Measurements from ENCODE around the gene PCDHB12.
"Not testable (repeated sequence)": the region's sequence is repeated elsewhere in the genome, so short reads cannot be mapped to it uniquely, and the experiment has no call there.

The PCDHB12 gene

DNA sequence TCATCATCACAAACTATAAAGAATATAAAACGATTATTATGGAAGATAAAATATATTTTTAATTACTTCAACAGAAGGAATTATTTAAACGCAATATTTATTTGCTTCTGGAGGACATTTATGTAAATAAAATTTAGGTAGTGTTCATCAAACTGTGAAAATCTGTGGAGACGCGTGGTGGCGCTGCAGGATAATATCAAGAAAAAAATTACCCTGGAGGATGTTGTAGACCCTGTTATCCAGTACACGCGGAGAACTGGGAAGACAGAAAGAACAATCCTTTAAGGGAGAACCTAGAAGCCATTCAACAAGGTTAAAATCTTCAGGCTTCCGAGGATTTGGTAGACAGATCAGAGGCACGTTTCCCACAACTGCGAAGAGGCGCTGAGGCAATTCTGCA, at the start of gene PCDHB12:
PCDHB12 (plus strand) TSS at position 242 of the 400 bp plus-strand sequence. CDS start 189 bp downstream, outside the sequence.
- H3K4me1 ChIP-seq (ENCODE audit: control insufficient read depth in 5 of 5, insufficient read depth in 5 of 5, low read length in 5 of 5) = peaks cover 0 to 7% (median 0%) of the 10 kb centered on the region in 5 donors
- H3K27me3 ChIP-seq (ENCODE audit: control insufficient read depth in 5 of 5, insufficient read depth in 4 of 5, low read length in 5 of 5) = no peaks in the 10 kb centered on the region
- no peak within 1 kb of the TSS for H3K9ac ChIP-seq (ENCODE audit: low read length in 5 of 5)
- H3K4me3 ChIP-seq (ENCODE audit: low read depth in 1 of 5, low read length in 5 of 5) = peak within 1 kb of the TSS; percentile 29 to 53 (median 44)
- H3K9me3 ChIP-seq (ENCODE audit: control insufficient read depth in 5 of 5, low read length in 5 of 5) = peaks cover 7 to 45% (median 18%) of the 10 kb centered on the region in 5 donors
- H3K36me3 ChIP-seq (ENCODE audit: control insufficient read depth in 5 of 5, insufficient read depth in 5 of 5, low read length in 5 of 5) = no peaks in the 10 kb centered on the region
- no peak within 1 kb of the TSS for H3K27ac ChIP-seq (ENCODE audit: low read depth, low read length)

DNA sequence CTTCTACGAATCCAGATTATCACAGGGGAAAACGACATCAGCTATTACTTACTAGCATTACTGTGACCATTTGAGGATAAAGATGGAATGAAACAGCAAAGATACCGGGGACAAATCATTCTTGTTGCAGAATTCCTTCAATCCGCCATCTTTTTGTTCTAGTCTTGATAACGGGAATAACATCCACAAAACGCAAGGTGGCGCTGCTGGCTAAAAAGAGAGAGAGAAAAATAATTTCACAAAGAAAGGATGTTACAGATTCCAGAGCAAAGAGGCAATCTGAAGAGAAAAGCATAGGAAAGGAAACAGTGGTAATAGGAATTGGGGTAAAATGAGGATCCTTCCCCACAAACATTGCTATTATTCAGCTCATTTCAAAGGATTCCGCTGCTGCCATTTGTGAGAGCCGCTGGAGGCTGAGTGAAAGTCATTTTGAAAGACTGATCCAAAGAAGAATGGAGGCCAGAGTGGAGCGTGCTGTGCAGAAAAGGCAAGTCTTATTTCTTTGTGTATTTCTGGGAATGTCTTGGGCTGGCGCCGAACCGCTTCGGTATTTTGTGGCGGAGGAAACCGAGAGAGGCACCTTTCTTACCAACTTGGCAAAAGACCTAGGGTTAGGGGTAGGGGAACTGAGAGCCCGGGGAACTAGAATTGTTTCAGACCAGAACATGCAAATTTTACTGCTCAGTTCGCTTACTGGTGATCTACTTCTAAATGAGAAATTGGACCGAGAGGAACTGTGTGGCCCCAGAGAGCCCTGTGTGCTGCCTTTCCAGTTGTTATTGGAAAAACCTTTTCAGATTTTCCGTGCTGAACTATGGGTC, 35.9 kb upstream of the PCDHB12 start, which contains the start of gene PCDHB7:
PCDHB7 (plus strand) TSS at position 264 of the 824 bp plus-strand sequence; CDS start at position 456, 192 bp downstream.
- Histone ChIP-seq H3K36me3 (ENCODE audit: control insufficient read depth in 5 of 5, insufficient read depth in 5 of 5, low read length in 5 of 5) (no peaks in the 10 kb centered on the region), H3K4me3 (ENCODE audit: low read depth in 1 of 5, low read length in 5 of 5) (peak within 1 kb of the TSS; percentile 18 to 52 (median 42)), H3K9ac (ENCODE audit: low read length in 5 of 5) (no peak within 1 kb of the TSS), H3K27ac (ENCODE audit: low read depth, low read length) (no peak within 1 kb of the TSS), H3K4me1 (ENCODE audit: control insufficient read depth in 5 of 5, insufficient read depth in 5 of 5, low read length in 5 of 5) (no peaks in the 10 kb centered on the region), H3K27me3 (ENCODE audit: control insufficient read depth in 5 of 5, insufficient read depth in 4 of 5, low read length in 5 of 5) (peaks cover 0 to 14% (median 7%) of the 10 kb centered on the region in 5 donors), H3K9me3 (ENCODE audit: control insufficient read depth in 5 of 5, low read length in 5 of 5) (peaks cover 7 to 30% (median 20%) of the 10 kb centered on the region in 5 donors)

DNA sequence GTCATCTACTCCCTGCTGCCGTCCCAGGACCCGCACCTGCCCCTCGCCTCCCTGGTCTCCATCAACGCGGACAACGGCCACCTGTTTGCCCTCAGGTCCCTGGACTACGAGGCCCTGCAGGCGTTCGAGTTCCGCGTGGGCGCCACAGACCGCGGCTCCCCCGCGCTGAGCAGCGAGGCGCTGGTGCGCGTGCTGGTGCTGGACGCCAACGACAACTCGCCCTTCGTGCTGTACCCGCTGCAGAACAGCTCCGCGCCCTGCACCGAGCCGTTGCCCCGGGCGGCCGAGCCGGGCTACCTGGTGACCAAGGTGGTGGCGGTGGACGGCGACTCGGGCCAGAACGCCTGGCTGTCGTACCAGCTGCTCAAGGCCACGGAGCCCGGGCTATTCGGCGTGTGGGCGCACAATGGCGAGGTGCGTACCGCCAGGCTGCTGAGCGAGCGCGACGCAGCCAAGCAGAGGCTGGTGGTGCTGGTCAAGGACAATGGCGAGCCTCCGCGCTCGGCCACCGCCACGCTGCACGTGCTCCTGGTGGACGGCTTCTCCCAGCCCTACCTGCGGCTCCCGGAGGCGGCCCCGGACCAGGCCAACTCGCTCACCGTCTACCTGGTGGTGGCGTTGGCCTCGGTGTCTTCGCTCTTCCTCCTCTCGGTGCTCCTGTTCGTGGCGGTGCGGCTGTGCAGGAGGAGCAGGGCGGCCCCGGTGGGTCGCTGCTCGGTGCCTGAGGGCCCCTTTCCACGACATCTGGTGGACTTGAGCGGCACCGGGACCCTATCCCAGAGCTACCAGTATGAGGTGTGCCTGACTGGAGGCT, 34.0 kb upstream of the PCDHB12 start:
- H3K27ac ChIP-seq (ENCODE audit: low read depth, low read length); H3K9ac ChIP-seq (ENCODE audit: low read length in 5 of 5); H3K4me3 ChIP-seq (ENCODE audit: low read depth in 1 of 5, low read length in 5 of 5); H3K36me3 ChIP-seq (ENCODE audit: control insufficient read depth in 5 of 5, insufficient read depth in 5 of 5, low read length in 5 of 5); H3K4me1 ChIP-seq (ENCODE audit: control insufficient read depth in 5 of 5, insufficient read depth in 5 of 5, low read length in 5 of 5): not testable (repeated sequence)
- H3K27me3 ChIP-seq (ENCODE audit: control insufficient read depth in 5 of 5, insufficient read depth in 4 of 5, low read length in 5 of 5) = peaks cover 0 to 22% (median 10%) of the 10 kb centered on the region in 5 donors
- peaks cover 15 to 43% (median 27%) of the 10 kb centered on the region in 5 donors for H3K9me3 ChIP-seq (ENCODE audit: control insufficient read depth in 5 of 5, low read length in 5 of 5)

DNA sequence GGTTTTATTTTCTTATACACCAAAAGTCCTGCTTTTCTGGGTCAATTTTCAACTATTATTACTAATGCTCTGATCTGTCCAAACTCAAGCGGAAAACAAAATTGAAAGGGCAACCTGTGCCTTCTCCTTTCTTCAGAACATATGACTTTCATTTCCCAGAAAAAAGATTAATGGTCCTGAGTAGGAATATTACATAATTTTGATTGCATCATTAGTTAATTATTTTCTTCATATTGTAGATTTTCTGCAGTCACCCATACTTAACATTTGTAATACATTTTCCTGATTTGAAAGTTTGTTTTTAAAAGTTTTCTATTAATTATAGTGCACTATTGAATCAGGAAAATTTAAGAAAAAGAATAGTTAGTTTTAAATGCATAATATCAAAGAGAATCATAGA, 32.6 kb upstream of the PCDHB12 start:
- Histone ChIP-seq H3K9me3 (ENCODE audit: control insufficient read depth in 5 of 5, low read length in 5 of 5) (peaks cover 15 to 43% (median 29%) of the 10 kb centered on the region in 5 donors), H3K36me3 (ENCODE audit: control insufficient read depth in 5 of 5, insufficient read depth in 5 of 5, low read length in 5 of 5) (no peaks in the 10 kb centered on the region), H3K9ac (ENCODE audit: low read length in 5 of 5) (no peak overlapping the region), H3K27ac (ENCODE audit: low read depth, low read length) (no peak overlapping the region), H3K4me3 (ENCODE audit: low read depth in 1 of 5, low read length in 5 of 5) (no peak overlapping the region), H3K4me1 (ENCODE audit: control insufficient read depth in 5 of 5, insufficient read depth in 5 of 5, low read length in 5 of 5) (no peaks in the 10 kb centered on the region), H3K27me3 (ENCODE audit: control insufficient read depth in 5 of 5, insufficient read depth in 4 of 5, low read length in 5 of 5) (peaks cover 0 to 22% (median 10%) of the 10 kb centered on the region in 5 donors)

DNA sequence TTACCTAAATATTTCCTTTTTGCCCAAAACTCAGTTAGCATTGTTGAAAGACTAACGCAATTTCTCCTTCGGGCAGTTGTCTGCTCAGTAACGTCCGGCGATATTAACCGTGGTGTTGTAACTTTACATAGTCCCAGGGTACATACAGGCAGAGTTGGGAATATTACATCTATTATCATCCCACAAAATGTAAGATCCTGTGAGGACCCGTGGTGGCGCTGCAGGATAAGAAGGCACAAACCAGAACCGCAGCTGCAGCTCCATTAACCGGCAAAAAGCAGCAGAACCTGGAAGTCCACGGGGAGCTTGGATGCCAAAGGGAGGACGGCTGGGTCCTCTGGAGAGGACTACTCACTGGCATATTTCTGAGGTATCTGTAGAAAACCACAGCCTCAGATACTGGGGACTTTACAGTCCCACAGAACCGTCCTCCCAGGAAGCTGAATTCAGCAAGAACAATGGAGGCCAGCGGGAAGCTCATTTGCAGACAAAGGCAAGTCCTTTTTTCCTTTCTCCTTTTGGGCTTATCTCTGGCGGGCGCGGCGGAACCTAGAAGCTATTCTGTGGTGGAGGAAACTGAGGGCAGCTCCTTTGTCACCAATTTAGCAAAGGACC, 30.8 kb upstream of the PCDHB12 start, which contains the start of gene PCDHB8:
PCDHB8 (plus strand) TSS at position 214 of the 615 bp plus-strand sequence; CDS start at position 459, 245 bp downstream.
- Histone ChIP-seq H3K4me3 (ENCODE audit: low read depth in 1 of 5, low read length in 5 of 5) (peak within 1 kb of the TSS in 4 of 5 donors; percentile 1 to 39 (median 36)), H3K9me3 (ENCODE audit: control insufficient read depth in 5 of 5, low read length in 5 of 5) (peaks cover 16 to 43% (median 29%) of the 10 kb centered on the region in 5 donors), H3K27me3 (ENCODE audit: control insufficient read depth in 5 of 5, insufficient read depth in 4 of 5, low read length in 5 of 5) (peaks cover 0 to 22% (median 10%) of the 10 kb centered on the region in 5 donors)
- H3K9ac ChIP-seq (ENCODE audit: low read length in 5 of 5); H3K36me3 ChIP-seq (ENCODE audit: control insufficient read depth in 5 of 5, insufficient read depth in 5 of 5, low read length in 5 of 5); H3K27ac ChIP-seq (ENCODE audit: low read depth, low read length); H3K4me1 ChIP-seq (ENCODE audit: control insufficient read depth in 5 of 5, insufficient read depth in 5 of 5, low read length in 5 of 5): not testable (repeated sequence)

DNA sequence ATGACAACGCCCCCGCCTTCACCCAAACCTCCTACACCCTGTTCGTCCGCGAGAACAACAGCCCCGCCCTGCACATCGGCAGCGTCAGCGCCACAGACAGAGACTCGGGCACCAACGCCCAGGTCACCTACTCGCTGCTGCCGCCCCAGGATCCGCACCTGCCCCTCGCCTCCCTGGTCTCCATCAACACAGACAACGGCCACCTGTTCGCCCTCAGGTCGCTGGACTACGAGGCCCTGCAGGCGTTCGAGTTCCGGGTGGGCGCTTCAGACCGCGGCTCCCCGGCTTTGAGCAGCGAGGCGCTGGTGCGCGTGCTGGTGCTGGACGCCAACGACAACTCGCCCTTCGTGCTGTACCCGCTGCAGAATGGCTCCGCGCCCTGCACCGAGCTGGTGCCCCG, 29.1 kb upstream of the PCDHB12 start:
- H3K4me3 ChIP-seq (ENCODE audit: low read depth in 1 of 5, low read length in 5 of 5) = peak overlapping the region in 1 of 5 donors; percentile 4
- H3K36me3 ChIP-seq (ENCODE audit: control insufficient read depth in 5 of 5, insufficient read depth in 5 of 5, low read length in 5 of 5); H3K27ac ChIP-seq (ENCODE audit: low read depth, low read length); H3K9ac ChIP-seq (ENCODE audit: low read length in 5 of 5): not testable (repeated sequence)
- peaks cover 0 to 11% (median 4%) of the 10 kb centered on the region in 5 donors for H3K4me1 ChIP-seq (ENCODE audit: control insufficient read depth in 5 of 5, insufficient read depth in 5 of 5, low read length in 5 of 5)
- peaks cover 16 to 36% (median 24%) of the 10 kb centered on the region in 5 donors for H3K9me3 ChIP-seq (ENCODE audit: control insufficient read depth in 5 of 5, low read length in 5 of 5)
- H3K27me3 ChIP-seq (ENCODE audit: control insufficient read depth in 5 of 5, insufficient read depth in 4 of 5, low read length in 5 of 5) = peaks cover 0 to 24% (median 10%) of the 10 kb centered on the region in 5 donors

DNA sequence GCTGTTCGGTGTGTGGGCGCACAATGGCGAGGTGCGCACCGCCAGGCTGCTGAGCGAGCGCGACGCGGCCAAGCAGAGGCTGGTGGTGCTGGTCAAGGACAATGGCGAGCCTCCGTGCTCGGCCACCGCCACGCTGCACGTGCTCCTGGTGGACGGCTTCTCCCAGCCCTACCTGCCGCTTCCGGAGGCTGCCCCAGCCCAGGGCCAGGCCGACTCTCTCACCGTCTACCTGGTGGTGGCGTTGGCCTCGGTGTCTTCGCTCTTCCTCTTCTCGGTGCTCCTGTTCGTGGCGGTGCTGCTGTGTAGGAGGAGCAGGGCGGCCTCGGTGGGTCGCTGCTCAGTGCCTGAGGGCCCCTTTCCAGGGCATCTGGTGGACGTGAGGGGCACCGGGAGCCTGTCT, 28.6 kb upstream of the PCDHB12 start:
- H3K4me1 ChIP-seq (ENCODE audit: control insufficient read depth in 5 of 5, insufficient read depth in 5 of 5, low read length in 5 of 5) = peaks cover 0 to 11% (median 4%) of the 10 kb centered on the region in 5 donors
- H3K9ac ChIP-seq (ENCODE audit: low read length in 5 of 5); H3K36me3 ChIP-seq (ENCODE audit: control insufficient read depth in 5 of 5, insufficient read depth in 5 of 5, low read length in 5 of 5); H3K27ac ChIP-seq (ENCODE audit: low read depth, low read length): not testable (repeated sequence)
- peak overlapping the region in 1 of 5 donors; percentile 27 for H3K4me3 ChIP-seq (ENCODE audit: low read depth in 1 of 5, low read length in 5 of 5)
- H3K9me3 ChIP-seq (ENCODE audit: control insufficient read depth in 5 of 5, low read length in 5 of 5) = peaks cover 16 to 39% (median 23%) of the 10 kb centered on the region in 5 donors
- peaks cover 0 to 22% (median 8%) of the 10 kb centered on the region in 5 donors for H3K27me3 ChIP-seq (ENCODE audit: control insufficient read depth in 5 of 5, insufficient read depth in 4 of 5, low read length in 5 of 5)

DNA sequence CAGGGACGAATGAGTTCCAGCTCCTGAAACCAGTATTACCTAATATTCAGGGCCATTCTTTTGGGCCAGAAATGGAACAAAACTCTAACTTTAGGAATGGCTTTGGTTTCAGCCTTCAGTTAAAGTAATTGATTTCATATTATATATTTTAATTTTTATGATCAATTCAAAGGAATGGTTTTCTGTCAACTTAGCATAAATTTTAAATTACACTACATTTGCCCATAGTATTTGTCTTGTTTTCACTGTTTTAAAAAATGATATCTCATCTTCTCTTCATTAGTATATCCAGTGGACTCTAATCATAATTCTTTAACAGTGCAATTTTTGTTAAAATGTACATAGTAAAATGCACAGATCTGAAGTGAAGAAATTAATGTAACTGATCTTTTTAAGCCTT, 28.2 kb upstream of the PCDHB12 start:
- peaks cover 0 to 11% (median 4%) of the 10 kb centered on the region in 5 donors for H3K4me1 ChIP-seq (ENCODE audit: control insufficient read depth in 5 of 5, insufficient read depth in 5 of 5, low read length in 5 of 5)
- H3K9ac ChIP-seq (ENCODE audit: low read length in 5 of 5) = no peak overlapping the region
- H3K27me3 ChIP-seq (ENCODE audit: control insufficient read depth in 5 of 5, insufficient read depth in 4 of 5, low read length in 5 of 5) = peaks cover 0 to 21% (median 7%) of the 10 kb centered on the region in 5 donors
- H3K9me3 ChIP-seq (ENCODE audit: control insufficient read depth in 5 of 5, low read length in 5 of 5) = peaks cover 16 to 38% (median 24%) of the 10 kb centered on the region in 5 donors
- peak overlapping the region in 1 of 5 donors; percentile 27 for H3K4me3 ChIP-seq (ENCODE audit: low read depth in 1 of 5, low read length in 5 of 5)
- H3K36me3 ChIP-seq (ENCODE audit: control insufficient read depth in 5 of 5, insufficient read depth in 5 of 5, low read length in 5 of 5) = no peaks in the 10 kb centered on the region
- H3K27ac ChIP-seq (ENCODE audit: low read depth, low read length) = no peak overlapping the region

DNA sequence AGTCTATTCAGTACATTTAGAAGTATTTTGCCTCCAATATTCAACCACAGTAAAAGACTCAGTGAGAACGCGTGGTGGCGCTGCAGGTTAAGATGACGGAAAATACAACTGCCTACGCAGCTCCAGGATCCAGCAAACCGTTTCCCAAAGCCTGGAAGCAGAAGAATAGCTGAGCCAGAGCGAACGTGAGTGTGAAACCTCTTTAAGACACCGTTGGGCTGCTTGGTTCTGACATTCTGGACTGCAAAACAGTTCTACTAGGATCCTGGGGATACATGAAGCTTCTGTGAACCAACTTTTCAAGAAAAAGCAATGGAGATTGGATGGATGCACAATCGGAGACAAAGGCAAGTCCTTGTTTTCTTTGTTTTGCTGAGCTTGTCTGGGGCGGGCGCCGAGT, 26.3 kb upstream of the PCDHB12 start, which contains the start of gene PCDHB16:
PCDHB16 (plus strand) TSS at position 140 of the 400 bp plus-strand sequence; CDS start at position 313, 173 bp downstream.
- H3K36me3 ChIP-seq (ENCODE audit: control insufficient read depth in 5 of 5, insufficient read depth in 5 of 5, low read length in 5 of 5) = no peaks in the 10 kb centered on the region
- H3K9me3 ChIP-seq (ENCODE audit: control insufficient read depth in 5 of 5, low read length in 5 of 5) = peaks cover 13 to 44% (median 20%) of the 10 kb centered on the region in 5 donors
- peak within 1 kb of the TSS in 3 of 5 donors; percentile 10 to 48 (median 41) for H3K9ac ChIP-seq (ENCODE audit: low read length in 5 of 5)
- H3K27ac ChIP-seq (ENCODE audit: low read depth, low read length) = no peak within 1 kb of the TSS
- H3K4me3 ChIP-seq (ENCODE audit: low read depth in 1 of 5, low read length in 5 of 5) = peak within 1 kb of the TSS; percentile 53 to 73 (median 58)
- peaks cover 0 to 17% (median 3%) of the 10 kb centered on the region in 5 donors for H3K27me3 ChIP-seq (ENCODE audit: control insufficient read depth in 5 of 5, insufficient read depth in 4 of 5, low read length in 5 of 5)
- peaks cover 0 to 11% (median 4%) of the 10 kb centered on the region in 5 donors for H3K4me1 ChIP-seq (ENCODE audit: control insufficient read depth in 5 of 5, insufficient read depth in 5 of 5, low read length in 5 of 5)

Measured in subcutaneous abdominal adipose tissue (tissue), 5 donors.